UCSD-AML1 (cell line): ENCODE data around the gene PROB1.

Experiments
- DNase-seq: peaks from one replicate; lab custom pipeline; 2025; ENCODE audit not compliant: unreplicated experiment; lab: John Stamatoyannopoulos, UW

PROB1 gene

GRCh38 chr5:139341689-139342422 is 53.0 kb downstream of the PROB1 start, which contains the start of gene PAIP2:
TSS of gene PAIP2 (plus strand) at chr5:139341854. CDS start at chr5:139363785, 21,931 bp downstream.
- peak; percentile 96 for DNase-seq

DNA sequence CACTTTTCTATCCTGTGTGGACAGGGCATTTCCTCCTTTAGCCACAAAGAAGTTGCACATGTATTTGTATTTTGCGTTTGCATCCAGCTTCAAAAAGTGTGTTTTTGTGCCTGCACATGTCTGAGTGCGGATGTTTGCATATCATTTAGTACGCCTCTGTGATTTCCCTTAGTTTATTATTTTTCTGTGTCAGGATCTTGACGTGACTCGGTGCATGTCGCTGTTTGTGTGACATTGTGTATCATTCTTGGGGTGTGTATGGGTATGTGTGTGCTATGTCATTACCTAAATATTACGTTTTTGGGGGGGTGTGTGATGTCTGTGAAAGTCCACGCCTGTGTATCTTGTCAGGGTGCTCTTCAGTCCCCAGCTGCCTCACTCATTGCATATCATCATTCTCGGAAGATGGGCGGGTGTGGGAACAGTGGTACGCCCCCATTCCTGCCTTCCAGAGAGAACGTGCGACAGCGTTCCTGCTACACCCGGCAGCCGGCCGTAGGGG is 53.7 kb downstream of the PROB1 start:
- no peak for DNase-seq
